GM13976 (cell line): Measurements from ENCODE around the gene ABCB9.

Experiments
- DNase-seq: peaks from one replicate; pipeline ENCODE4 v3.0.0; 2012; ENCODE audit warnings: low spot score
- in situ Hi-C: fragments of 300-500 bp; cut with MboI; formaldehyde crosslinking; loops from one replicate; pipeline ENCODE4 v1.12.0; 2022; ENCODE audit warnings: low sequenced_read_pairs, mixed read lengths, inconsistent platforms; ENCODE audit not compliant: unreplicated experiment
- TF ChIP-seq, protein P1 (sequence below): IDR thresholded peaks from 2 replicates; pipeline ENCODE4 v1.5.1; 2012; ENCODE audit warnings: borderline replicate concordance, mild to moderate bottlenecking; ENCODE audit not compliant: insufficient read depth; ENCODE audit errors: extremely low read depth, missing control alignments, control extremely low read depth

Gene ABCB9

DNA sequence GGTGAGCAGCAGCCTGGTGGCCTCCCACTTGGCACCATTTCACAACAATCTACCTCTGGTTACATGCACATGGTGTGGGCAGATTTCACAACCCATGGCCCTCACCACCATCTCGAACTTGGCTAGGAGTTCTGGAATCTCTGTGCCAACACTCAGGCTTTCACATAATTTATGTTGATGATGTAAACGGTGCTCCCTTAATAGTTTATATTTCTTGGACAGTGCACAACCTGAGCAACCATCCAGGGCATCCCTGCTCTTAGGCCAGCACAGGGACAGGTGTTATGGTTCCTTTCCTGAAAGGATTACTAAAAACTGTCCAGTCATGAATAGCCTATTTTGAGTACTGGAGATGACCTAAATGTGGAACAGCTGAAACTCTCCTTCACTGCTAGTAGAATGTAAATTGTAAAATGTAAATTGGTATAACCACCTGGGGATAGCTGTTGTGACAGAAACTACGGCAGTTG is 28.6 kb downstream of the ABCB9 start:
- in situ Hi-C loops: no loop called here
- TF ChIP-seq, protein P1, sequence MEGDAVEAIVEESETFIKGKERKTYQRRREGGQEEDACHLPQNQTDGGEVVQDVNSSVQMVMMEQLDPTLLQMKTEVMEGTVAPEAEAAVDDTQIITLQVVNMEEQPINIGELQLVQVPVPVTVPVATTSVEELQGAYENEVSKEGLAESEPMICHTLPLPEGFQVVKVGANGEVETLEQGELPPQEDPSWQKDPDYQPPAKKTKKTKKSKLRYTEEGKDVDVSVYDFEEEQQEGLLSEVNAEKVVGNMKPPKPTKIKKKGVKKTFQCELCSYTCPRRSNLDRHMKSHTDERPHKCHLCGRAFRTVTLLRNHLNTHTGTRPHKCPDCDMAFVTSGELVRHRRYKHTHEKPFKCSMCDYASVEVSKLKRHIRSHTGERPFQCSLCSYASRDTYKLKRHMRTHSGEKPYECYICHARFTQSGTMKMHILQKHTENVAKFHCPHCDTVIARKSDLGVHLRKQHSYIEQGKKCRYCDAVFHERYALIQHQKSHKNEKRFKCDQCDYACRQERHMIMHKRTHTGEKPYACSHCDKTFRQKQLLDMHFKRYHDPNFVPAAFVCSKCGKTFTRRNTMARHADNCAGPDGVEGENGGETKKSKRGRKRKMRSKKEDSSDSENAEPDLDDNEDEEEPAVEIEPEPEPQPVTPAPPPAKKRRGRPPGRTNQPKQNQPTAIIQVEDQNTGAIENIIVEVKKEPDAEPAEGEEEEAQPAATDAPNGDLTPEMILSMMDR: no peak
- no peak for DNase-seq

DNA sequence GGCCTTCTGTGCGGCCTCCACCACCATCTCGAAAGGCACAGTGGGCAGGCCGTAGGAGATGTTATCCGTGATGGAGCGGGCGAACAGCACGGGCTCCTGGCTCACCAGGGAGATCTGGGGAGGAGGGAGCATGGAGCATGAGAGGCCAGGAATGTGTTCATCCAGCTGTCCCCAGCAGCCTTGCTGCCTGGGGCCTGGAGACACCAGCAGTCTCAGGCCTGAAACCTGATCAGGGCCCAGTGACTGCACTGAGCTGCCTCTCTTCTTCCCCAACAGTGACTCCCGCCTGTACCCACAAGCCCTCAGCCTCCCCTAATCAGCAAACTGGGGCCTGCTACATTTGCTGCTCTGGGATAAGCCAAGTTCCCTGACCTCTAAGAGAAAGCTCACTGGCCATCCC is 30.9 kb downstream of the ABCB9 start:
- no peak for DNase-seq
- in situ Hi-C loops: no loop called here
- TF ChIP-seq, protein P1: no peak

DNA sequence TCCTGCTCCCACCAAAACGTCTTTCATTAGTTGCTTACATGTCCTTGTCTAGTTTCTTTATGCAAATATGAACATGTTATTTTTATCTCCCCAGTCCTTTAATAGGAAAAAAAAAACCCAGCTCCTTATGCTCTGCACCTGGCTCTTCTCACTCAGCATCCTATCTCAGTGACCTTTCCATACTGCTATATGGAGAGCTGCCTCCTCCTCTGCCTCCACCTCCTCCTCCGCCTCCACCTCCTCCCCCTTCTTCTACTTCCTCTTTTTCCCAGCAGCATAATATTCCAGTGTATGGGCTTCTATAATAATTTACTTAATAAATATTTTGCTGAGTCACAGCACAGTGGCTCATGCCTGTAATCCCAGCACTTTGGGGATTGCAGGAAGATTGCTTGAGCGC is 31.5 kb downstream of the ABCB9 start:
- in situ Hi-C loops: no loop called here
- DNase-seq: peak; percentile 62
- TF ChIP-seq, protein P1: no peak

DNA sequence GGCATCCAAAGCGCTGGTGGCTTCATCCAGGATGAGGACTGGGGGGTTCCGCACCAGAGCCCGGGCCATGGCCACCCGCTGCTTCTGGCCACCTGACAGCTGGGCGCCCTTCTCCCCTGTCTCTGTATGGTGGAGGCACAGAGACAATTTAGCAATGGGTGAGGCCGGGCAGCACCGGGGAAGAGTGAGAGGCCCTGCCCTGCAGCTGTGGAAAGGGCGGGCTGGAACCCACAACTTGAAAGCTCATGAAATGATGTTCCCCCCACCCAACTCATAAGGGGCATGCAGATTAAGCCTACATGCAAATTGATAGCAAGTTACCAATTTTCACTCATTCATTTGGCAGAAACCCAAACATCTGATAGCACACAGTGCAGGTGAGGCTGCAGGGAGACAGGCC is 34.1 kb downstream of the ABCB9 start:
- no peak for DNase-seq
- TF ChIP-seq, protein P1: no peak
- in situ Hi-C loops: no loop called here

DNA sequence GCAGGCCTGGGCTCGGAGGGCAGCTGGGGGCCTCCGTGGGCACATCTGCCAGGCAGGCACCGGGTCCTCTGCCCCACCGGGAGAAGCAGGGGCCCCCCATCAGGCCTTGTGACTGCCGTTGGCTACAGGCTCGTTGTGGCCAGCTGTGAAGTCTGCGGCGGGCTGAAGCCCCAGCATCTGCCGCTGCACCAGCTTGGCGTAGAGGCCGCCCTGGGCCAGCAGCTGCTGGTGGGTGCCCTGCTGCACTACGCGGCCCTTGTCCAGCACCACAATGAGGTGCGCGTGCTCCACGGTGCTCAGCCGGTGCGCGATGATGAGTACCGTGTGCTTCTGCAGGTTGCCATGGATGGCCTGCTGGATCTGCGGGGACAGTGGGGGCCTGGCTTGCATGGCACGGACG is 36.5 kb downstream of the ABCB9 start:
- TF ChIP-seq, protein P1: no peak
- in situ Hi-C loops: no loop called here
- DNase-seq: no peak

DNA sequence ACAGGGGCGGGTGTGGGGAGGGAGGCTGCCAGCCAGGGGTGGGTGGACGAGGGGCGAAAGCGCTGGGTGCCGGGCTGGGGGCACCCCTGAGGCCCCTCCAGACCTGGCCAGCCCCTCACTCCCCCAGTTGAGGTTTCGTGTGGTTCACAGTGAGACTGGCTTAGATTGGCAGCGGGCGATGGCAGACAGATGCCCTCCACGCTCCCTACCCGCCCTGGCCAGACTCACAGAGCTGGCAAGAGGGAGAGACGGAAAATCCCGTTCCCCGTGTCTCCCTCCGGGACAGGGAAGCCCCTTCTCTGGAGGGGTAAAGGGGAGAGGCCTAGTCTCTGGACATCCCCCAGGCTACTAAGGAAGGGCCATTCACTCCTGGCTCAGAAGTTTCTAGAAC is 37.1 kb downstream of the ABCB9 start:
- TF ChIP-seq, protein P1: no peak
- in situ Hi-C loops: no loop called here
- DNase-seq: no peak
